NCI-H510A treated with DMSO at 0.1 percent for 48 hours (cell line): ENCODE data around the gene TRIM44.
"Not testable (repeated sequence)": the region's sequence is repeated elsewhere in the genome, so short reads cannot be mapped to it uniquely, and the experiment has no call there.

Source experiments
- DNase-seq: peaks from one replicate; lab custom pipeline; 2025; lab: John Stamatoyannopoulos, UW

The TRIM44 gene

GRCh38 chr11:35855671-35856070 lies 193.1 kb downstream of the TRIM44 start:
- DNase-seq = no peak

DNA sequence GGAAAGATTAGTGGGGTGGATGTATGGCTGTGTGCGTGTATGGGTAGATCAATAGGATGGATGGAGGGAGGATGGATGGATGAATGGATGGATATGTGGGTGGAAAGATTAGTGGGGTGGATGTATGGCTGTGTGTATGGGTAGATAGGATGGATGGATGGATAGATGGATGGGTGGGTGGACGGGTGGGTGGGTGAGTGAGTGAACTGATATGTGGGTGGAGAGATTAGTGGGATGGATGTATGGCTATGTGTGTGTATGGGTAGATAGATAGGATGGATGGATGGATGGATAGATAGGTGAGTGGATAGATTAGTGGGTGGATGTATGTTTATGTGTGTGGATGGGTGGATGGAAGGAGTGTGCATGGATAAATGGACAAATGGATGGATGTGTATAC lies 193.7 kb downstream of the TRIM44 start:
- no peak for DNase-seq

DNA sequence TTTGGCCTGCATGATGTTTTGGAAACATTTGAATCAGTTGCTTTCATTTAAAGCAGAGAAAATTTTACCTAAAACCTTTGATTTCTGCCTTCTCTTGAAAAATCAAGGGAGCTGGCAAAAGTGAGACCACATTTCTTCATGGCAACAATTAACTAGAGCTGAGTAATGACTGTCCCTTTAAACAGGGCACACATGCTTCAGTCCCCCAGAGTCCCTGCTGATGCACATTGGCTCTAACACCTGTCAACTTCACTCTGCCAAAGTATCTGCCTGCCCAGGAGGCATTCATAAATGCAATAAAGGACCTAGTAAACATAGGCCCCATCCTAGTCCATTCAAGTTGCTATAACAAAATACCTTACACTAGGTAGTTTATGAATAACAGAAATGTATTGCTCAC lies 194.2 kb downstream of the TRIM44 start:
- no peak for DNase-seq

GRCh38 chr11:35857922-35858321 lies 195.3 kb downstream of the TRIM44 start:
- DNase-seq = no peak

DNA sequence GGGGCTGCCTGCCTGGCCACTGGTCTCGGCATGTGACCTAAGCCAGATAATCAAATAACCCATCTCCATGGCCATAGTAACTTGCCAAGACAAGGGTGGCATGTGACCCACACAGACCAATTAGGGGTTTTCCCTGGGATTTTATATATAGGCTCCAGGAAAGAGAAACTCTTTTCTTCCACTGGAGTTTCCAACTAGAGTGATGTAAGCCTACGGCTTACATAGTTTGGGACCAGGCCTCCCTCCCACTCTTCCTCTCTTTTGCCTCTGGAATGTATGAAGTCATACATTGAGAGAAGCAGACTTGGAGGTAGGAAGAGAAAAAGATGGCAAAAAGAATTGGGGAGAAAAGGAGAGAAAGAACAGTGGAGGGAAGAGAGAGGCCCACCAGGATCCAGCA lies 196.7 kb downstream of the TRIM44 start:
- DNase-seq = no peak

- not testable (repeated sequence) for DNase-seq
Measured at GRCh38 chr11:35860194-35860593, 197.6 kb downstream of the TRIM44 start.

DNA sequence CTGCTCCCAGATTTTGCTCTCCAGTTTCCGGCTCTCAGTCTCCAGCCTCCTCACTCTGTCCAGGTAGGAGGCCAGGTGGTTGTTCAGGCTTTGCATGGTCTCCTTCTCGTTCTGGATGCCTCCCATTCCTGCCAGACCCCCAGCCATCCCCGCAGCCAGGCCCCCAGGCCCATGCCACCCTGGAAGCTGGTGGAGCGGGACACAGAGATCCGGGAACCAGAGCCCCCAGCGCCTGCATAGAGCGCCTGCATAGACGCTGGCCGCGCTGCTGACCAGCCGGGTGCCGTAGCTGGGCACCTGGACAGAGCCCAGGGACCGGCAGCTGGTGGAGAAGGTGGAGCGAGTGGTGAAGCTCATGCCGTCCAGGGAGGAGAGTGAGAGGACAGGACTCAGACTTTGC lies 198.6 kb downstream of the TRIM44 start:
- no peak for DNase-seq

GRCh38 chr11:35862666-35863065 lies 200.1 kb downstream of the TRIM44 start:
- no peak for DNase-seq

DNA sequence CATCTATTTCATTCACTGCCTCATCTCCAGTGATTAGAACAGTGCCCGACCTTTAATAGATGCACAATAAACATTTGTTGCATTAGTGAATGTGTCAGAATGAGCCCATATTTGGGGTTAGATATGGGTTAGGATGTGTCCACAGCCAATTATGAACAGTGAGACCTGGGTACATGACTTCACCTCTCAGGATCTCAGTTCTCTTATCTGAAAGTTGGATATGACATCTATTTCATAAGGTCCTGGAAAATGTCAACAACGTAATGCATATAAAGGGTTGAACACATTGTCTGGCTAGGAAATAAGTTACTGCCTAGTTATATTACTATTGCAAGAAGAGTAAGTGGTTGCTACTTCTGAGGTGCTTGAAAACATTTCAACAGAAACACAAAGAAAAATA lies 201.6 kb downstream of the TRIM44 start:
- DNase-seq = no peak

- DNase-seq = no peak
Measured at GRCh38 chr11:35866601-35867000, 204.0 kb downstream of the TRIM44 start.
